Right ventricle myocardium inferior (tissue), 1 donor: ENCODE data around the gene ZBTB44. TPM values are rescaled to one million over a fixed set of nuclear protein-coding genes. Genes with fewer than 3 reads are reported as not detected.
"Not testable (repeated sequence)": the region's sequence is repeated elsewhere in the genome, so short reads cannot be mapped to it uniquely, and the experiment has no call there.

ENCODE experiments used
- ATAC-seq: fragments of 200-7000 bp; cut with Tn5 transposase; one replicate; pipeline ENCODE4 v1.9.1; 2020; ENCODE audit warnings: mild to moderate bottlenecking, moderate library complexity
- DNase-seq: peaks from one replicate; pipeline ENCODE4 v3.0.0; 2021; ENCODE audit errors: missing footprints
- intact Hi-C: fragments of 100-400 bp; cut with DNase I; formaldehyde crosslinking; loops from one replicate; pipeline ENCODE4 v1.11.0; 2022
- total RNA-seq: library from RNA; stranded (reverse); fragmentation: NEBNext Ultra II Directional; extraction: Animal tissue kit (Norgen Biotek cat#: 25700); gene quantifications from one replicate; pipeline ENCODE4 v1.2.1, GENCODE V29; 2021
- donor health status: DM: no; HTN: yes; CAD: no; lungs with severe emphysema.

The ZBTB44 gene
- total RNA-seq, 1 donor from 2014 or later, result 41.5 TPM

DNA sequence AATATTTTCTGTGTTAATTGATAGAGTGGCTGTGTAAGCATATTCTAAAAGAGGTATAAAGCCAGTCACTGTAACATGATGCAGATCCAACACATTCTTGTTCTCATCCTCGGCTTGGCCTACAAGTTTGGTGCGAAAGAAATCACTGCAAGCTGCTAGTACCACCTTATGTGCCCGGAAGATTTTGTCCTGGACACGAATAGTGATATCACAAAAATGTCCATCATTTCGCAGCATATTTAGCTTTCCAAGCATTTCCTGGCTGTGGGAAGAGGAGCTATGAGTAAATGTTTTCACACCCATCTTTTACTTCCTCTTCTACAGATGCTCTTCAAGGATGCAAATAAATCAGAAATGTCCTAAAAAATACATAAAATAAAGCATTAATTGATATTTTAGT, 53.1 kb downstream of the ZBTB44 start:
- ATAC-seq, result no peak
- no peak for DNase-seq
- intact Hi-C loops, result no loop called here

DNA sequence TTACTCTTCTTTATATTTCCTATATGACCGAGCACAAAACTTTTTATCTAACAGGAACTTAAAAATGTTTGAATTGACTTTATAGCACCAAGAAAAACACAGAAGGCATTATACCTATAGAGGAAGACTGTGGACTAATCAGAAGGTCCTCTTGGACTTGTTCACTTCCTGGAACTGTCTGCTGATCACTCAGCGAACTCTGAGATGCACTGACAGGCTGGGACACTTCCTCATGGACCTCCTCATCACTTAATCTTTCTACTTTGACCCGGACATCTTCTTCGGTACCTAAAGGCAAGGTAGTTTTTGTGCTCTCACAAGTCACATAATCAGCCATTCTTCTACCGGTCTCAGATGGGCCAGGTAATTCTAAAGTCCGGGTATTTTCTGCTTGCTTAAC, 54.0 kb downstream of the ZBTB44 start:
- intact Hi-C loops, result no loop called here
- no peak for ATAC-seq
- no peak for DNase-seq

DNA sequence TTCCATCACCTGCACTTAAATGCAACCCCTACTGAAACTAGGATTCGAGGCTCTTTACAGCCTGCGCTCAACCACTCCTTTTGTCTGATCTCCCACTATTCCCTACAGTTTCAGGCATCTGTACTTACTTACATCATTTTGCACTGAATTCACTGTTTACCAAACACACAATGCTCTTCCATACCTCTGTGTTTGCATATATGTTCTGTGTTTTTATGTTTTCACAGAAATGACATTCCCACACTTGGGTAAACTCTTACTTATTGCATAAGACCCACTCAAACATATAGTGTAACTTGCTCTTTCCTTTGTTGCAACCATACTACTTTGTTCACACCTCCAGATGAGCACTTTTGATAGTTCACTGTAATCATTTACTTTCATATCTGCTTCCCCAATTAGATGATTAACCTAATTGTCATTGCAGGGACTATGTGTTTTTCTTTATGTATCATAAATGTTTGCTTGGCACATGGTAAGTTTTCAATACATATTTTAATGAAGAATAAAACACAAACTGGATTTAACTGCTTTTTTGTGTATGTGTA, 54.6 kb downstream of the ZBTB44 start:
- no peak for ATAC-seq
- intact Hi-C loops, result no loop called here

DNA sequence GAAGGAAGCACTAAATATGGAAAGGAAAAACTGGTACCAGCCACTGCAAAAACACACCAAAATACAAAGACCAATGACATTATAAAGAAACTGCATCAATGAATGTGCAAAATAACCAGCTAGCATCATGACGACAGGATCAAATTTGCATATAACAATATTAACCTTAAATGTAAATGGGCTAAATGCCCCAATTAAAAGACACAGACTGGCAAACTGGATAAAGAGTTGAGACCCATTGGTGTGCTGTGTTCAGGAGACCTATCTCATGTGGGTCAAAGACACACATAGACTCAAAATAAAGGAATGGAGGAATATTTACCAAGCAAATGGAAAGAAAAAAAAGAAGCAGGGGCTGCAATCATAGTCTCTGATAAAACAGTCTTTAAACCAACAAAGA, 63.0 kb downstream of the ZBTB44 start:
- intact Hi-C loops, DNase-seq, ATAC-seq: not testable (repeated sequence)

More for the DNA sequence above, 54.6 kb downstream of the ZBTB44 start:
- DNase-seq, result no peak

DNA sequence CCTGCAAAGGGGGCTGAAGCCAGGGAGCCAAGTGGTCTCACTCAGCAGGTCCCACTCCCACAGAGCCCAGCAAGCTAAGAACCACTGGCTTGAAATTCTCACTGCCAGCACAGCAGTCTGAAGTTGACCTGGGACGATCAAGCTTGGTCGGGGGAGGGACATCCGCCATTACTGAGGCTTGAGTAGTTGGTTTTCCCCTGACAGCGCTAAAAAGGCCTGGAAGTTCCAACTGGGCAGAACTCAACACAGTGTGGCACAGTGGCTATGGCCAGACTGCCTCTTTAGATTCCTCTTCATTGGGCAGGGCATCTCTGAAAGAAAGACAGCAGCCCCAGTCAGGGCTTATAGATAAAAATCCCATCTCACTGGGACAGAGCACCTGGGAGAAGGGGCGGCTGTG, 64.8 kb downstream of the ZBTB44 start:
- intact Hi-C loops, DNase-seq, ATAC-seq: not testable (repeated sequence)

DNA sequence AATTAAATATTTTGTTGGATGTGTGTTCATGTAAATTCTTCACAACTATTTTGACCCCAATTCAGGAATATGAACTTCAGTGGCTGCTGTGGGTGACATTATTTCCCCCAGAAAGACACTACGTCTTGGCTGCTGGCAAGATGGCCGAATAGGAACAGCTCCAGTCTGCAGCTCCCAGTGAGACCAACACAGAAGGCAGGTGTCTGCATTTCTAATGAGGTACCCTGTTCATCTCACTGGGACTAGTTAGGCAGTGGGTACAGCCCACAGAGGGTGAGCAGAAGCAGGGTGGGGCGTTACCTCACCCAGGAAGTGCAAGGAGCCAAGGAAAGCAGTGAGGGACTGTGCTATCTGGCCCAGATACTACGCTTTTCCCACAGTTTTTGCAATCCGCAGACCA, 65.3 kb downstream of the ZBTB44 start:
- ATAC-seq (no peak), DNase-seq (no peak)
- intact Hi-C loops, result no loop called here

DNA sequence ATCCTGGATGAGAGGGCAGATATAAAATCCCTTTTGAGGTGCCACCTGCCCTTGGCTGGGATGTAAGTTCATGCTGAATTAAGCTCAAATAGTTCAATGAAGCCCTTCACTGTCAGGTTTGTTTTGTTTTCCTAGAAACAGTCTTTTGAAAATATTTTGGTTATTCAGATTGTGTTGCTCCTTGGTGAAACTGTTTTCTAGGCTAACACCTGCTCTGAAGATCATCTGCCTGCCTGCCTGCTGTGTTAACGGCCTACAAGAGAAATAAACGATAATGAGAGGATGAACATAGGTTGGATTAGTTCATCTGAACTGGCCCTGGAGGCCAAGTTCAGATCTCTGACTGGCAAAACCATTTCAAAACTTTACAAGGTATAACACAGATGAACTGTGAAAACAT, 67.4 kb downstream of the ZBTB44 start:
- ATAC-seq, result no peak
- intact Hi-C loops, result no loop called here
- no peak for DNase-seq

DNA sequence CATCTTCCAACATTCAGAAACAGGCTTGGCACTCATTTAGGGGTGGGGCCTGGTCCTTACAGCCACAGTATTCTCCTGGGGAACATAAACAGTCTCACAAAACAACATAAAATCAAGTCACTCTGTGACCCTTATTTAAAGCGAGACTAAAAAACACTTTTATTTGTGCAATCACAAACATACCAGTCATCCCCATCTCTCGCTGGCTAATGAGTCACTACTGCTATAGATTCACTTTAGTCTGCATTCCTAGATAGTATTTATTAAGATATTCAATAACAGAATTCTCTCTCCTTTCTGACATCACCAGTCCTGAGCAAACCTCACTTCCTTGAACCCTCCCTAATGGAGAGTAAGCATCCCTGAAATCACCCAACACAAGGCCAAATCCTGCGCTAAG, 68.0 kb downstream of the ZBTB44 start:
- ATAC-seq (no peak), DNase-seq (no peak)
- intact Hi-C loops, result no loop called here

DNA sequence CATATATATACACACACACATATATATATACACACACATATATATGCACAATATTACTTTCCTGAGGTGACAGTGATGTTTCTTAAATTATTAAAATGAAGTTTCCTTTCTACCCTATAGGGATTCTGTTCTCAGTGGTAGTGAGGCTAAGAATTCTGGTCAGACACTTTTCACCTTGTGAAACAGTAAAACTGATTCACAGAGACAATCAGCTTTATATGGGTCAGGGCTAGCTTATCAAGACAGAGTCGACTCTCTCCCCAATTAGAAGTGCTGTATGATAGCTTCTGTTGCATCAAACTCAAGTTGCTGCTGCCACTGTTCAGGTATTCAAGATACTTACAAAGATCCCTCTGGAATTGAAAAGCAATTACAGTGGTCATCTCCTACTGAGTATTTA, 68.4 kb downstream of the ZBTB44 start:
- DNase-seq (no peak), ATAC-seq (no peak)
- intact Hi-C loops, result no loop called here

DNA sequence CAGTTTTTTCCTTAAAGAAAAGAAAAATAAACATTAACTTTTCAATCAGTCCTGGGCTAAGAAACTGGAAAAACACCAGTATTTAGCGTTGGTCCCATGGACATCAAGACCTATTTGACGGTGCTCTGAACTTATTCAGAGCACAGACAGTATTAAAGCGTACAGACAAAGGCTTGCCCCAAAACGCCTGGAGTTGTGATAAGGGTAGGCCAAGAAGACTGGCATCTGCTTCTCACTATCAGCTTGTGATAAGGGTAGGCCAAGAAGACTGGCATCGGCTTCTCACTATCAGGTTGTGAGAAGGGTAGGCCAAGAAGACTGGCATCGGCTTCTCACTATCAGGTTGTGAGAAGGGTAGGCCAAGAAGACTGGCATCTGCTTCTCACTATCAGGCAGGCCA, 69.3 kb downstream of the ZBTB44 start:
- intact Hi-C loops, DNase-seq, ATAC-seq: not testable (repeated sequence)

DNA sequence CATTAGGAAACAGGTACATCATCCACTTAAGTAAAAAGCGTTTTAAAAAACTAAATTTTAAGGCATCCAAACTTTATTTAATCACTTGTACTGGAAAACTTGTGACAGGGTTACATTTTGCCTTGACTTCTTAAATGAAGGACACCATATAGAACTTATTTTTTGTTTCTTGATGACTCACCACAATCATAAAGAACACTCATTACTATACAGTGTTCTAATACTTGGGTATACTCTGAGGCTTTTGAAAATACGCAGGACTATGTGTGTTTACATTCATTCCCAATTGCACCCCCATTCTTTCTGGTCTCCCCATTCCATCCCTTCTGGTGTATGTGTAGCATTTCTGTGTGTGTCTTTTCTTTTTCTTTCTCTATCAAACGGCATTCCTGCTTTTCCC, 69.9 kb downstream of the ZBTB44 start:
- ATAC-seq, result no peak
- intact Hi-C loops, result no loop called here

DNA sequence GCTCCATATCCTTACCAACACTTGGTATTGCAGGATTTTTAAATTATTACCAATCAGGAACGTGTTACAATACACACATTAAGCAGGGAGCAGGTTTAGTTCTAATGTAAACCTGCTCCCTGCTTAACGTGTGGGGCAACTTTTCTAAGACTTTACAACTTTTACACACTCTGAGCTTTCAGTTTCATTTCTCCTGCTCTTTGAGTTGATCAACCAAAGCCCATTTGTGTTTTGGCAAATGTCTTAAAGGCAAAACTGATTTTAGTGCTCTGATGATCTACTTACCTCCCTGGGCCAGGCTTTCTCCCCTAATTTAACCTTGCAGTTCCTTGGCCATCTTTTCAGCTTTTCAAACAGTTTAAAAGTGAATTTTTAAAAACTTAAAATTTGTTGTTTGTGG, 70.9 kb downstream of the ZBTB44 start:
- no peak for DNase-seq
- ATAC-seq, result no peak
- intact Hi-C loops, result no loop called here

More for the DNA sequence above, 69.9 kb downstream of the ZBTB44 start:
- DNase-seq, result no peak

DNA sequence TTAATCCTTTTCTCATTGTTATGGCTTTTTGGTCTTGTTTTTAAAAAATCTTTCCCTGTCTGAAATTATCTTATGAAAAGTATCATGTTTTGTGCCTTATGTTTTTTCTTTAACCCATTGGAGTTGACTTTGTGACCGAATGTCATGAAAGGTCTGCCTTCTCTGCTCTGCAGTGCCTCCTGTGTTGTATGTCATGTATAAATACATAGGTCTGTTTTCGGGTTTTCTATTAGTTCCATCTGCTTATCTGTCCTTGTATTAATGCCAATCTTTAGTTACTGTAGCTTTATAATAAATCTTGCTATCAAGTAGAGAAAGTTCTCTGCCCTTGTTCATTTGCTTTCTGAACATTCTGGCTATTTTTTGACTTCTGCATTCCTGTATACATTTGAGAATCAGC, 73.0 kb downstream of the ZBTB44 start:
- intact Hi-C loops, result no loop called here
- ATAC-seq (no peak), DNase-seq (no peak)

DNA sequence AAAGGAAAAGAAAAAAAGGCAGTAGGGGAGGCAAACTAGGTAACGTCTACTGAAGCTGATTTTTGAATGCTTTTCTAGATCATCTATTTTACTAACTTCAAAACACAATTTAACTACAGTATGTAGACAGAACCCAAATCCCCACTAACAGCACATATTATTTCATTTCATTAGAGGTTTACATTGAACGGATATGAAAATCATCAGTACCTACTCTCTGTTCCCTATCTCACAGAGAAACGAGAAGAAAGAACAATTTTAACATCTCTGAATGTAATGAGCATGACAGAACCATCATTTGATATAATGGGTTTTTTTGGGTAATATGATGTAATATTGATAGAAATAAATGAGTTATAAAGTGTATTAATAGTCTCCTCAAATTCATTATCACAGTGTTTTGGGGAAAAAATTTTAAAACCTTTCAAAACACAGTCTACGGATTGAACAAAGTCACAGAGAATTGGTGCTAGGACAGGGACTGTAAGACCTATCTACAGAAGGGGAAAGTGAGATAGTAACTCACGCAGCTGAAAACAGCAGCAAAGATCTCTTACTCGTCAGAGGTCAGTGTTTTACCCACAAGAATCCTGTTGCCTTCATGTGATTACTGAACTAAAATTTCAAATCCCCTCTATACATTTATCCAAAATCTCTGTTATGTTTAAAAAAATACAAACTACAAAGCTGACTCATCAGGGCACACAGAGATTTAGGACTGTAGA, 77.3 kb downstream of the ZBTB44 start:
- intact Hi-C loops, result no loop called here
- DNase-seq (no peak), ATAC-seq (no peak)

DNA sequence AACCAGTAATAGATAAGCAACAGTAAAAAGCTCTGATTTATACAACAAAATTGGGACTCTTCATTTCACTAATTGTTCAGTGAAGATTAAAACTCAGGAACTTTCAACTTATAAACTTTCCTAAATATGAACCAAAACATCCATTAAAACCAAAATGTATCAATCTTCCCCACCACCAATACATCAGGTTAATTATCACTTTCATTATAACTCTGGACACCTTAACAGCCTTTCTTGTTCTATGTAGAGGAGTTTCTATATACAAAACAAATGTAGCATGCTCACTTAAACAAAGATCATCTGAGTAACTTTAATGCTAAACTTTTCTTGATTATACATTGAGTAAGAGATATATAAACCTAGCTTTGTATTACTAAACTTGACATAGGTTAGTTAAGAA, 80.4 kb downstream of the ZBTB44 start:
- no peak for ATAC-seq
- intact Hi-C loops, result no loop called here
- DNase-seq, result no peak

DNA sequence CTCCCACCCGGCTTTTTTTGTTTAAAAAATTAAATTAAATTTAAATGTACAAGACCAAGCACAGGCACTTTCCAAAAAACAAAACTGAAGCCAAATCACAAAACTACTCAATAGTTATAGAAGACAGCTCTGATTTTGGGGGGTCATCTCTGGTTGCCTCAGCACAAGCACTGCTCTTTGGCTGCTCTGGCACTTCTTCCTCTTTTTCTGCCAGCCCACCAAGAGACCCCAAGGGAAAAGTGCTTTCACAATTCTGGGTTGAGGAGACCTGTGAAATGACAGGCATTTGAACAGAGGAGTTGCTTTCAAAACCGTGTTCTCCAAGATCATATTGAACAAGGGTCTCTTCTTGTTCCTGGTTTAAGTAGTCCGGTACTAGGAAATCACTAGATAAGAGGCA, 80.8 kb downstream of the ZBTB44 start:
- DNase-seq, intact Hi-C loops, ATAC-seq: not testable (repeated sequence)

DNA sequence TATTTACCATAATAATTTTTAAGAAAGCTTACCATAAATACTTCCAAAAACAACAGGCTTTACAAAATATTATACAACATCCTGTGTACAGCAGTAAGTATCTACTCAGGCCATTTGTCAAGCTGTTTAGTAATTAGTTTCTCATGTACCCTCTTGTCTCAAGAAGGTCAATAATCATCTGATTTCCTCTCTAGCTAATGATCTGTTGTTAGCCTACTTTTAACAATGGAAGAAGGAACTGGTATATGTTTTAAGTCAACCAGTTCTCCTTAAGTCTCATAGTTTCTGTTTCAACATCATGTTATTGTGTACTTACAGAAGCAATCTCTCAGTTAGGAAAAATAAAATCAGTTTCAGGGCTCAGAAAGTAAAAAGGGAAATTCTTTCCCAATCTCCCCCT, 81.2 kb downstream of the ZBTB44 start:
- ATAC-seq, DNase-seq, intact Hi-C loops: not testable (repeated sequence)

DNA sequence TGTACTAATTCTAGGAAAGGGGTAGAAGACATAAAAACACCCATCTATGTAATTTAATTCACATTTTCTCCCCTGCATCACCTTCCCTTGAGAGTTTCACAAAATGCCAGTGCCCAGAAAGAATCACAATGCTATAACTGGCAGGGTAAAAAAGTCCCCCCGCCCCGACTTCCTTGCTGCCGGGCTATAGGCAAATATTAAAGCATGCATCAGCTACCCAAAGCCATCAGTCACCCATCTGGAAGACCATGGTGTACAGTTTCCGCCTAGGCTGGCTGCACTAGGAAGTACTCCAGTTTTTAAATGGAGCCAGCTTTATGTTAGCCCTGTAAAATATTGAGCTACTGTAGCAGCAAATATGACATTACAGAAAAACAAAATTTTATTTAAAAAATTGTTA, 87.3 kb downstream of the ZBTB44 start:
- intact Hi-C loops, result no loop called here
- ATAC-seq, result no peak
- DNase-seq, result no peak

DNA sequence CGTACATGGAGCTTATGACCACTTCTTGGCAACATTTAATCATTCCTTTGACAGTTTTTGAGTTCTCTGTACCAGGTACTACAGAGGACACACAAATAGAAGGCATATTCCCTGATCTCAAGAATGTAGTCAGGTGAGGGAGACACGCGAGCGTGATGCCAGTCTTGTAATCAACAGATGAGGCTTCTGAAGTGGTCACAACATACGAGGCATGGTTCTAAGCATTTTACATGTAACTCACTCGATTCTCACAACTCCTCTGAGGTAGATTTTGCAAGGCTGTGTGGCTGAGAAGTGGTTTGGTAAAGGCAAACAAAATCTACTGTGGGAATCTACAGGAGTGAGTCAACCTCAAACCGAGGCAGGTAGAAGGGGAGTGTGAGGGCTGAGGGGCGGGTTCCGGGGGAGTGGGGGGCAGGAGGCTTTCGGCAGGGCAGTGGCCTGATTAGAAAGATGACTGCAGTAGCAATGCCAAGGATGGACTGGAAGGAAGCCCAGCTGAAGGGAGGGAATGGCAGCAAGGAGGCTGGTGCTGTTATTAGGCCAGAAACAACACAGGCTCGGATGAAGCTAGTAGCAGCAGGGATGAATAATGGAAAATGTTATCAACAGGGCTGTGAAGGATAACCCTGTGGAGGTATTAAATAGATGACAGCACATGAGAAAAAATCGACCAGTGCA, 91.3 kb downstream of the ZBTB44 start:
- DNase-seq (no peak), ATAC-seq (no peak)
- intact Hi-C loops, result no loop called here

DNA sequence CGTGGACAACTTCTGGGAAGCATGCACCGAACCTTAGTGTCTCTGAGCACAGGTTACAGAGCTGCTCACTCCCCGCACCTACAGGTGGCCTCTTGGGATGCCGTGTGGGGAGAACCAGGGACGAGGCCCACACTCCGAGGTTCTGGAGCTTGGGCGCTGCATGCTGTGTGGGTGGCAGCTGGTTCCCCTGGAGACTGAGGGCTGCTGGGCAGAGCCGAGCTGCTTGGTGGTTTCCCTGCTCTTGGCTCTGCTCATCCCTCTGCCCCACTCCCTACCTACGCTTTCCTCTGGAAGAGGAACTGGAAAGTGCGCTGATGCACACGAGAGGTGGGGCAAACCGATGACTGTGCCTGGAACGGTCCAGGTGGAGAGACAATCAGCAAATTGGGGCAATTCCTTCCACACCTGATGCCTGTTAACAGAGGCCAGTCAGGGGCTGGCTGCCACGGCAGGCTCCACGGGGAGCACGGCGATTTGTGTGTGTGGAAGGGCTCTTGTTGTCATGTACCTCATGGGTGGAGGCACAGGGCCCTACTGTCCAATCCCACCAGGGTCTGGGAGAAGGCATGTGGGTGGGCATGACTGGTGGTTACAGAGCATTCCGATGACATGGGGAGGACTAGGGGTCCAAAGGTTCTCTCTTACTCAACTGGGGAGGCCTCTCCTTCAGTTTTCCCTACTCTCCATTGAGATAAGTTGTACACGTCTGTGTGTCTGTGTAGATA, 94.2 kb downstream of the ZBTB44 start:
- DNase-seq (no peak), ATAC-seq (no peak)
- intact Hi-C loops, result no loop called here
